ENCODE measurements around the gene ARFGEF2.

The ARFGEF2 gene

DNA sequence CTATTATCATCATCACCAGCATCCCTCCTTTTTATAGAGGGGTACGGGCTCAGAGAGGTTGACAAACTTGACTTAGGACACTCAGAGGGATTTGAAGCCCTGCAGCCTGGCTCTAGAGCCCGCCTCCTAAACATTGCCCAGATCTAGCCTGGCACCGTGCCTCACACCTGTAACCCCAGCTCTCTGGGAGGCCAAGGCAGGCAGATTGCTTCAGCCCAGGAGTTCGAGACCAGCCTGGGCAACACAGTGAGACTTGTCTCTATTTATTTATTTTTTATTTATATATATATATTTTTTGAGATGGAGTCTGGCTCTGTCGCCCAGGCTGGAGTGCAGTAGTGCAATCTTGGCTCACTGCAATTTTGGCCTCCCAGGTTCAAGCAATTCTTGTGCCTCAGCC lies 118.3 kb downstream of the ARFGEF2 start:
- Histone ChIP-seq H3K9ac (ENCODE audit: low read length) (no peak overlapping the region), H2BK5ac (ENCODE audit: low read length) (no peak overlapping the region), H2AK5ac (ENCODE audit: low read length) (no peak overlapping the region), H3K56ac (ENCODE audit: low read length) (no peak overlapping the region), H3K4me2 (ENCODE audit: low read length) (no peak overlapping the region), H3K23ac (ENCODE audit: low read length) (no peak overlapping the region), H3K4me1 (ENCODE audit: control insufficient read depth, low read depth, low read length) (no peaks in the 10 kb centered on the region), H3K4me3 (ENCODE audit: low read length) (no peak overlapping the region), H3K4ac (ENCODE audit: low read depth, low read length) (no peak overlapping the region), H3K36me3 (ENCODE audit: control insufficient read depth, insufficient read depth, low read length) (no peaks in the 10 kb centered on the region), H4K5ac (ENCODE audit: low read length) (no peak overlapping the region), H3K79me1 (ENCODE audit: low read length) (no peaks in the 10 kb centered on the region), H3K18ac (ENCODE audit: low read length) (no peak overlapping the region), H2BK15ac (replicated peaks; ENCODE audit: low read depth) (no peak overlapping the region), H3K27me3 (ENCODE audit: insufficient read depth, low read length, poor library complexity) (no peaks in the 10 kb centered on the region), H3K79me2 (ENCODE audit: control insufficient read depth, insufficient read depth, low read length) (no peaks in the 10 kb centered on the region), H2BK120ac (ENCODE audit: low read depth, low read length) (no peak overlapping the region), H4K8ac (ENCODE audit: low read depth, low read length) (no peak overlapping the region), H3K27ac (ENCODE audit: low read depth, low read length) (no peak overlapping the region)
- no peak for DNase-seq
- no CpG with 5 or more reads among the region's 5 CpGs for WGBS (ENCODE audit: extremely low coverage, insufficient coverage, low lambda C conversion rate)

DNA sequence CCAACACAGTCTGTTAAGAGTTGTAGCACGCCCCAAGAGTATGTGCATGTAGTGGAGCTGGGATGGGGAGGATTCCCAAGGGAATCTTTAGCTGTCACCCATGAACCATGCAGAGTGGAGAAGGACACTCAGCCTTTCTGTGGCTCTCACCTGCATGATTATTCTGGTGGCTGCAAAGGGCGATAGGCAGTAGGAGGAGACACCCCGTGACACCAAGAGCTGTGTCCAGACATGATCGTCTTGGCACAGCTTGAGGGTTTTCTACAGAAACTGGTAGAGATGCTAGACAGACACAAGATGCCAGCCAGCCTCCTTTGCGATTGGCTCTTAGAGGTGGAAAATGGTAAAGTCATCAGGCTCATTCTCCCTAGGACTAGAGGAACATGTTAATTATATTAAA lies 121.5 kb downstream of the ARFGEF2 start:
- Histone ChIP-seq H4K8ac (ENCODE audit: low read depth, low read length) (no peak overlapping the region), H3K9ac (ENCODE audit: low read length) (no peak overlapping the region), H3K4me2 (ENCODE audit: low read length) (no peak overlapping the region), H3K18ac (ENCODE audit: low read length) (no peak overlapping the region), H4K5ac (ENCODE audit: low read length) (no peak overlapping the region), H2BK120ac (ENCODE audit: low read depth, low read length) (no peak overlapping the region), H3K4ac (ENCODE audit: low read depth, low read length) (no peak overlapping the region), H2AK5ac (ENCODE audit: low read length) (no peak overlapping the region), H2BK15ac (replicated peaks; ENCODE audit: low read depth) (no peak overlapping the region), H3K36me3 (ENCODE audit: control insufficient read depth, insufficient read depth, low read length) (no peaks in the 10 kb centered on the region), H3K27ac (ENCODE audit: low read depth, low read length) (no peak overlapping the region), H3K56ac (ENCODE audit: low read length) (no peak overlapping the region), H3K4me3 (ENCODE audit: low read length) (no peak overlapping the region), H3K23ac (ENCODE audit: low read length) (no peak overlapping the region), H2BK5ac (ENCODE audit: low read length) (no peak overlapping the region), H3K79me2 (ENCODE audit: control insufficient read depth, insufficient read depth, low read length) (peaks cover 16% of the 10 kb centered on the region), H3K79me1 (ENCODE audit: low read length) (peaks cover 2% of the 10 kb centered on the region), H3K4me1 (ENCODE audit: control insufficient read depth, low read depth, low read length) (peaks cover 2% of the 10 kb centered on the region), H3K27me3 (ENCODE audit: insufficient read depth, low read length, poor library complexity) (no peaks in the 10 kb centered on the region)
- WGBS (ENCODE audit: extremely low coverage, insufficient coverage, low lambda C conversion rate) = no CpG with 5 or more reads among the region's 5 CpGs
- no peak for DNase-seq

DNA sequence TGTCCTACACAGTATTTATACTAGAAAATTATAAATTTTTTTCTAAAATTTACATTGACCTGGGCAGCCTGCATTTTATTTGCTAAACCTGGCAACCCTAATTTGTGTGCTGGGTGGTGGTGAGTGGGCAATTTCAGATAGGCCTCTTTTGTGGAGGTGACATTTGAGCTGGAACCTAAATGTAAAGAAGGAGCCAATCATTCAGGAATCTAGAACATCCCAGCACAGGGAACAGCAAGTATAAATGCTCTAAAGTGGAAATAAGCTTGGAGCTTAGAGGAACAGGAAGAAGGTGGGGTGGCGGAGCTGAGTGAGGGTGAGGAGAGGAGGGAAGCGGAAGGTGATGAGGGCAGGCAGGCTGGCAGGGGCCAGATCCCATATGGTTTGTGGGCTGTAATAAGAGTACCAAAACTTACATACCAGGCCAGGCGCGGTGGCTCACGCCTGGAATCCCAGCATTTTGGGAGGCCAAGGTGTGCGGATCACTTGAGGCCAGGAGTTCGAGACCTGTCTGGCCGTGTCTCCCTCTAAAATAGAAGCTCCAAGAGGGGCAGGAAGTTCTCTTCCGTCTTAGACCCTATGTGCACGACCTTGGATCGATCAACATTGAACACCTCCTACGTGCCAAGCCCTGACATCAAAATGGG lies 124.1 kb downstream of the ARFGEF2 start:
- Histone ChIP-seq H3K27ac (ENCODE audit: low read depth, low read length) (peak overlapping the region; percentile 63), H4K5ac (ENCODE audit: low read length) (no peak overlapping the region), H4K8ac (ENCODE audit: low read depth, low read length) (no peak overlapping the region), H2BK5ac (ENCODE audit: low read length) (no peak overlapping the region), H3K4me2 (ENCODE audit: low read length) (peak overlapping the region; percentile 83), H3K79me2 (ENCODE audit: control insufficient read depth, insufficient read depth, low read length) (peaks cover 39% of the 10 kb centered on the region), H3K4me1 (ENCODE audit: control insufficient read depth, low read depth, low read length) (peaks cover 2% of the 10 kb centered on the region), H3K79me1 (ENCODE audit: low read length) (peaks cover 2% of the 10 kb centered on the region), H2AK5ac (ENCODE audit: low read length) (no peak overlapping the region), H3K9ac (ENCODE audit: low read length) (peak overlapping the region; percentile 80), H3K36me3 (ENCODE audit: control insufficient read depth, insufficient read depth, low read length) (no peaks in the 10 kb centered on the region), H3K4me3 (ENCODE audit: low read length) (peak overlapping the region; percentile 28), H3K18ac (ENCODE audit: low read length) (no peak overlapping the region), H3K56ac (ENCODE audit: low read length) (peak overlapping the region; percentile 89), H3K27me3 (ENCODE audit: insufficient read depth, low read length, poor library complexity) (no peaks in the 10 kb centered on the region), H2BK120ac (ENCODE audit: low read depth, low read length) (no peak overlapping the region), H3K23ac (ENCODE audit: low read length) (no peak overlapping the region), H3K4ac (ENCODE audit: low read depth, low read length) (peak overlapping the region; percentile 22), H2BK15ac (replicated peaks; ENCODE audit: low read depth) (no peak overlapping the region)
- whole genome bisulfite sequencing (ENCODE audit: extremely low coverage, insufficient coverage, low lambda C conversion rate) = no CpG with 5 or more reads among the region's 12 CpGs
- peak; percentile 32 for DNase-seq

DNA sequence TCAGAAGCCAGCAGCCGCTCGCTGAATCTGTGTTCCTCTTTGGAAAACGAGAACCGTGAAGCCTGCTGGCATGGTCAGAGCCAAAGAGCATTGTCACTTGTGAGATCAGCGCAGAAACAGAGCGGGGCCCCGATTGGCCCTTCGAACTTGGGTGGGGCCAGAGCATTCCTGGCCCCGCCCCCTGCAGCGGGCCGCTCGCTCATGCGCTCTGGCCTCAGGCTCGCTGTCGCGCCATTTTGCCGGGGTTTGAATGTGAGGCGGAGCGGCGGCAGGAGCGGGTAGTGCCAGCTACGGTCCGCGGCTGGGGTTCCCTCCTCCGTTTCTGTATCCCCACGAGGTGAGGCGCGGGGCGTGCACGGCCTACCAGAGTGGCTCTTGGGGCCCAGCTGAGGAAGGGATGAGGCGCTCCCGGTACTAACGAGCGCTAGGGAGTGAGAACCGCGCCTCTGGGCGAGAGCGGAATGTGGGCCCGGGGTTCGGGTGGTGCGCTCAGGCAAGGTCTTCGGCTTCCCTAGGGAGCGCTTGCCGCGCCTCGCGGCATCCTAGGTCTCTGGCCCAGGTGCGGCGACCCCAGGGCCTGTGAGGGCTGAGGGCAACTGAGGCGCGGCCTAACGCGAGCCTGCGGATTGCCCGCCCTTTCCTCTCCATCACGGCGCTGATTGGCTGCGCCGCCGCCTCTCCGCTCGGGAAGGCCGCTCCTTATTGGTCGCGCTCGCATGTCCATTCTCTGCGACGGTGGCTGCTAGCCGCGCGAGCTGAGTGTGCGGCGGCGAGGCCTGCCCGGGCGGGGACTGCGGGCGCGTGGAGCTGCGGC lies 124.8 kb downstream of the ARFGEF2 start, which contains the start of gene CSE1L:
Gene CSE1L, plus strand, starts transcription at position 226 of the 814 bp plus-strand sequence. CDS start 12,152 bp downstream, outside the sequence.
- Histone ChIP-seq H3K9ac (ENCODE audit: low read length) (peak within 1 kb of the TSS; percentile 100), H3K36me3 (ENCODE audit: control insufficient read depth, insufficient read depth, low read length) (no peaks in the 10 kb centered on the region), H3K79me2 (ENCODE audit: control insufficient read depth, insufficient read depth, low read length) (peaks cover 46% of the 10 kb centered on the region), H3K18ac (ENCODE audit: low read length) (peak within 1 kb of the TSS; percentile 95), H4K5ac (ENCODE audit: low read length) (no peak within 1 kb of the TSS), H3K23ac (ENCODE audit: low read length) (peak within 1 kb of the TSS; percentile 83), H3K4ac (ENCODE audit: low read depth, low read length) (peak within 1 kb of the TSS; percentile 99), H3K79me1 (ENCODE audit: low read length) (peaks cover 2% of the 10 kb centered on the region), H3K27me3 (ENCODE audit: insufficient read depth, low read length, poor library complexity) (no peaks in the 10 kb centered on the region), H3K27ac (ENCODE audit: low read depth, low read length) (peak within 1 kb of the TSS; percentile 90), H3K4me1 (ENCODE audit: control insufficient read depth, low read depth, low read length) (peaks cover 2% of the 10 kb centered on the region), H4K8ac (ENCODE audit: low read depth, low read length) (no peak within 1 kb of the TSS), H2BK5ac (ENCODE audit: low read length) (peak within 1 kb of the TSS; percentile 95), H2BK15ac (replicated peaks; ENCODE audit: low read depth) (no peak within 1 kb of the TSS), H3K4me3 (ENCODE audit: low read length) (peak within 1 kb of the TSS; percentile 99), H2BK120ac (ENCODE audit: low read depth, low read length) (no peak within 1 kb of the TSS), H3K56ac (ENCODE audit: low read length) (peak within 1 kb of the TSS; percentile 100), H2AK5ac (ENCODE audit: low read length) (peak within 1 kb of the TSS; percentile 97), H3K4me2 (ENCODE audit: low read length) (peak within 1 kb of the TSS; percentile 88)
- no CpG with 5 or more reads among the region's 80 CpGs for WGBS (ENCODE audit: extremely low coverage, insufficient coverage, low lambda C conversion rate)
- DNase-seq = peak; percentile 97

DNA sequence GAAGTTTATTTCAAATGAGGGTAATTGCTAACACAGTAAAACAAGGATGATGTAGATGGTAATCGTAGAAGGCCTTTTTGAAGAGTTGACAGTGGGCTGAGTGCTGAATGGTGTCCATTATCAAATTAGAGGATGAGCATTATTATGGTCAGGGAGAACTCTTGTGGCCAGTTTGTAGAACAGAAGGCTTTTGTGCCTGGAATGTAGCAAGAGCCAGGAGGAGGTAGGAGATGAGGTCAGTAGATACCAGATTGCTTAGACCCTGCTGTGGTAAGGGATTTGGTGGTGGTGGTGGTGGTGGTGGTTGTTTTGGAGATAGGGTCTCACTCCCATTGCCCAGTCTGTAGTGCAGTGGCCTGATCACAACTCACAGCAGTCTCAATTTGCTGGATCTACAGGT lies 130.8 kb downstream of the ARFGEF2 start:
- Histone ChIP-seq H3K18ac (ENCODE audit: low read length) (no peak overlapping the region), H2BK15ac (replicated peaks; ENCODE audit: low read depth) (no peak overlapping the region), H3K9ac (ENCODE audit: low read length) (no peak overlapping the region), H4K8ac (ENCODE audit: low read depth, low read length) (no peak overlapping the region), H3K79me2 (ENCODE audit: control insufficient read depth, insufficient read depth, low read length) (peaks cover 93% of the 10 kb centered on the region), H2BK120ac (ENCODE audit: low read depth, low read length) (no peak overlapping the region), H3K79me1 (ENCODE audit: low read length) (peaks cover 3% of the 10 kb centered on the region), H4K5ac (ENCODE audit: low read length) (no peak overlapping the region), H3K36me3 (ENCODE audit: control insufficient read depth, insufficient read depth, low read length) (no peaks in the 10 kb centered on the region), H3K27ac (ENCODE audit: low read depth, low read length) (no peak overlapping the region), H3K27me3 (ENCODE audit: insufficient read depth, low read length, poor library complexity) (no peaks in the 10 kb centered on the region), H3K4ac (ENCODE audit: low read depth, low read length) (no peak overlapping the region), H3K4me2 (ENCODE audit: low read length) (no peak overlapping the region), H3K4me3 (ENCODE audit: low read length) (no peak overlapping the region), H3K23ac (ENCODE audit: low read length) (no peak overlapping the region), H2BK5ac (ENCODE audit: low read length) (no peak overlapping the region), H2AK5ac (ENCODE audit: low read length) (no peak overlapping the region), H3K56ac (ENCODE audit: low read length) (no peak overlapping the region), H3K4me1 (ENCODE audit: control insufficient read depth, low read depth, low read length) (peaks cover 12% of the 10 kb centered on the region)
- peak; percentile 56 for DNase-seq
- WGBS (ENCODE audit: extremely low coverage, insufficient coverage, low lambda C conversion rate) = no CpG with 5 or more reads among the region's 1 CpG

Measured in mesendoderm (in vitro differentiated cells).